ENCODE results near the gene GAS5.

DNA sequence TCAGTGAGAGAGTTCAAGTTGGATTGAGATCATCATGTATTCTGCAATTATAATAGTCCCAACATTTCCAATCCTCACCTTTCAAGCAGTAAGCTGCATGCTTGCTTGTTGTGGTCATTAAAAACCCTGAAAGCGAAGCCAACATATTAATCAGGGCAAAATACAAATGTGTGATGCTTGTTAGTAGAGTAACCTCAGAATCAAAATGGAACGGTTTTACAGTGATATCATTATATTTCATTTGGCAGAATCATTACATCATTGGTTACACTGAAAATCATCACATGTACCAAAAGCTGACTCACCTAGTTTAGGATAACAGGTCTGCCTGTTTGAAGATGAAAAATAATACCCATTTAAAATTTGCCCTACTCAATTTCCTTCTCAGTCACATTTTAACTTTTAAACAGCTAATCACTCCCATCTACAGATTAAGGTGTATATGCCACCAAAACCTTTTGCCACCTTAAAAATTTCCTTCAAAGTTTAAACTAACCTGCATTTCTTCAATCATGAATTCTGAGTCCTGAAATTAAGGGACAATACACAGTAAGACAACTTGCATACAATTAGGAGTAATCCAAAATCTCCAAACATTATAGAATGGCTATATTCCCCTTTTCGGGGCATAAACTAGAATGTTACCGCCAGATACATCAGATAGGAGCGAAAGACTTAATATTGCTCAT is 3.5 kb downstream of the GAS5 start:
- TF ChIP-seq, protein P1, sequence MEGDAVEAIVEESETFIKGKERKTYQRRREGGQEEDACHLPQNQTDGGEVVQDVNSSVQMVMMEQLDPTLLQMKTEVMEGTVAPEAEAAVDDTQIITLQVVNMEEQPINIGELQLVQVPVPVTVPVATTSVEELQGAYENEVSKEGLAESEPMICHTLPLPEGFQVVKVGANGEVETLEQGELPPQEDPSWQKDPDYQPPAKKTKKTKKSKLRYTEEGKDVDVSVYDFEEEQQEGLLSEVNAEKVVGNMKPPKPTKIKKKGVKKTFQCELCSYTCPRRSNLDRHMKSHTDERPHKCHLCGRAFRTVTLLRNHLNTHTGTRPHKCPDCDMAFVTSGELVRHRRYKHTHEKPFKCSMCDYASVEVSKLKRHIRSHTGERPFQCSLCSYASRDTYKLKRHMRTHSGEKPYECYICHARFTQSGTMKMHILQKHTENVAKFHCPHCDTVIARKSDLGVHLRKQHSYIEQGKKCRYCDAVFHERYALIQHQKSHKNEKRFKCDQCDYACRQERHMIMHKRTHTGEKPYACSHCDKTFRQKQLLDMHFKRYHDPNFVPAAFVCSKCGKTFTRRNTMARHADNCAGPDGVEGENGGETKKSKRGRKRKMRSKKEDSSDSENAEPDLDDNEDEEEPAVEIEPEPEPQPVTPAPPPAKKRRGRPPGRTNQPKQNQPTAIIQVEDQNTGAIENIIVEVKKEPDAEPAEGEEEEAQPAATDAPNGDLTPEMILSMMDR (IDR thresholded peaks at IDR 0.05): no peak
- TF ChIP-seq POLR2A (IDR thresholded peaks at IDR 0.05; ENCODE audit: low read depth) (no peak), POLR2AphosphoS5 (IDR thresholded peaks at IDR 0.05) (no peak), EP300 (IDR thresholded peaks at IDR 0.05) (no peak)
